CD4-positive, alpha-beta T cell treated with Interleukin-1 beta for 1 hour (primary cell): Measurements from ENCODE around the gene FOXP4.

Experiments
- DNase-seq, 2 donors: peaks; one replicate each; pipeline ENCODE4 v3.0.0-alpha.2; 2020 to 2022

FOXP4 gene

GRCh38 chr6:41522780-41523548 is 23.2 kb upstream of the FOXP4 start:
- no peak for DNase-seq

- DNase-seq = no peak
Measured at GRCh38 chr6:41523915-41524633, 22.1 kb upstream of the FOXP4 start.

- no peak for DNase-seq
Measured at GRCh38 chr6:41524634-41525011, 21.6 kb upstream of the FOXP4 start.

- no peak for DNase-seq
Measured at GRCh38 chr6:41527721-41528408, 18.3 kb upstream of the FOXP4 start.

GRCh38 chr6:41528409-41528963 is 17.7 kb upstream of the FOXP4 start:
- no peak for DNase-seq

- no peak for DNase-seq
Measured at GRCh38 chr6:41529049-41529448, 17.1 kb upstream of the FOXP4 start.

- DNase-seq = no peak
Measured at GRCh38 chr6:41529970-41530369, 16.2 kb upstream of the FOXP4 start.

GRCh38 chr6:41530476-41530875 is 15.7 kb upstream of the FOXP4 start:
- DNase-seq = no peak

GRCh38 chr6:41531016-41531415 is 15.2 kb upstream of the FOXP4 start:
- no peak for DNase-seq

GRCh38 chr6:41531591-41532582 is 14.3 kb upstream of the FOXP4 start:
- DNase-seq = peak; percentile 46 to 47

GRCh38 chr6:41535766-41536165 is 10.4 kb upstream of the FOXP4 start:
- no peak for DNase-seq

- DNase-seq = peak in 1 of 2 donors; percentile 35
Measured at GRCh38 chr6:41536795-41537758, 9.1 kb upstream of the FOXP4 start.

- peak in 1 of 2 donors; percentile 35 for DNase-seq
Measured at GRCh38 chr6:41538556-41539182, 7.5 kb upstream of the FOXP4 start.

GRCh38 chr6:41539204-41539603 is 7.0 kb upstream of the FOXP4 start:
- DNase-seq = no peak

GRCh38 chr6:41541364-41541763 is 4.8 kb upstream of the FOXP4 start:
- no peak for DNase-seq

- no peak for DNase-seq
Measured at GRCh38 chr6:41543087-41543486, 3.1 kb upstream of the FOXP4 start.

GRCh38 chr6:41545247-41545702 is 906 bp upstream of the FOXP4 start:
- DNase-seq = no peak

- DNase-seq = peak in 1 of 2 donors; percentile 53
Measured at GRCh38 chr6:41546475-41546865, 289 bp downstream of the FOXP4 start.

GRCh38 chr6:41546866-41547798 is 951 bp downstream of the FOXP4 start:
- DNase-seq = peak; percentile 20 to 27
